Testis (tissue), 2 donors: ENCODE data around the gene RGS9.

Source experiments
- POLR2A ChIP-seq: fragments of 450-650 bp; IDR thresholded peaks from one replicate; pipeline ENCODE4 v1.6.1; 2017; ENCODE audit warnings: antibody characterized with exemption, mild to moderate bottlenecking, moderate library complexity
- TF ChIP-seq, protein P1 (sequence below), 3 experiments: fragments of 450-650 bp in 2 of 3; fragments of 200-600 bp in 1 of 3; sonication (generic) in 1 of 3; IDR thresholded peaks; one replicate each; pipeline ENCODE4 v1.5.1; 2016 to 2019; ENCODE audit warnings: antibody characterized with exemption in 3 of 3, mild to moderate bottlenecking in 2 of 3, moderate library complexity in 1 of 3

DNA sequence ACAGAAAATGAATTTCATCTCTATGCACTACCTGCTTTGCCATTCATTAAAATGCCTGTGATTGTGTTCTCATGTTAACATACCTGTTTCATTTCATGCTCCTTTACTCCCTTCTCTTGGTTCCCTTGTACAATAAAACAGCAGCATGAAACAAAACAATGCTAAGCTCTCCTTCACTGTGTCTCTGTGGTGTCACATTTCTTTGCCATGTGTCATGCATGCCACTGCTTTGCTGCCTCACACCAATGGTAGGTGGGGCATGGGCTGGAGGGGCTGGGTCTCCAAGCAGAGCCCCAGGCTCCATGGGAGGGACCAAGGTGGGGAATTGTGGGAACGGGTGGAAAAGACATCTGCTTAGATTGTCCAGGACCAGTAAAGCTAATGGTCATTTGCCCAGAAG lies 83.6 kb downstream of the RGS9 start:
- TF ChIP-seq, protein P1, sequence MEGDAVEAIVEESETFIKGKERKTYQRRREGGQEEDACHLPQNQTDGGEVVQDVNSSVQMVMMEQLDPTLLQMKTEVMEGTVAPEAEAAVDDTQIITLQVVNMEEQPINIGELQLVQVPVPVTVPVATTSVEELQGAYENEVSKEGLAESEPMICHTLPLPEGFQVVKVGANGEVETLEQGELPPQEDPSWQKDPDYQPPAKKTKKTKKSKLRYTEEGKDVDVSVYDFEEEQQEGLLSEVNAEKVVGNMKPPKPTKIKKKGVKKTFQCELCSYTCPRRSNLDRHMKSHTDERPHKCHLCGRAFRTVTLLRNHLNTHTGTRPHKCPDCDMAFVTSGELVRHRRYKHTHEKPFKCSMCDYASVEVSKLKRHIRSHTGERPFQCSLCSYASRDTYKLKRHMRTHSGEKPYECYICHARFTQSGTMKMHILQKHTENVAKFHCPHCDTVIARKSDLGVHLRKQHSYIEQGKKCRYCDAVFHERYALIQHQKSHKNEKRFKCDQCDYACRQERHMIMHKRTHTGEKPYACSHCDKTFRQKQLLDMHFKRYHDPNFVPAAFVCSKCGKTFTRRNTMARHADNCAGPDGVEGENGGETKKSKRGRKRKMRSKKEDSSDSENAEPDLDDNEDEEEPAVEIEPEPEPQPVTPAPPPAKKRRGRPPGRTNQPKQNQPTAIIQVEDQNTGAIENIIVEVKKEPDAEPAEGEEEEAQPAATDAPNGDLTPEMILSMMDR (IDR thresholded peaks at IDR 0.05): no peak
- no peak for TF ChIP-seq POLR2A
